ENCODE results near the gene PRR12.

Gene PRR12

DNA sequence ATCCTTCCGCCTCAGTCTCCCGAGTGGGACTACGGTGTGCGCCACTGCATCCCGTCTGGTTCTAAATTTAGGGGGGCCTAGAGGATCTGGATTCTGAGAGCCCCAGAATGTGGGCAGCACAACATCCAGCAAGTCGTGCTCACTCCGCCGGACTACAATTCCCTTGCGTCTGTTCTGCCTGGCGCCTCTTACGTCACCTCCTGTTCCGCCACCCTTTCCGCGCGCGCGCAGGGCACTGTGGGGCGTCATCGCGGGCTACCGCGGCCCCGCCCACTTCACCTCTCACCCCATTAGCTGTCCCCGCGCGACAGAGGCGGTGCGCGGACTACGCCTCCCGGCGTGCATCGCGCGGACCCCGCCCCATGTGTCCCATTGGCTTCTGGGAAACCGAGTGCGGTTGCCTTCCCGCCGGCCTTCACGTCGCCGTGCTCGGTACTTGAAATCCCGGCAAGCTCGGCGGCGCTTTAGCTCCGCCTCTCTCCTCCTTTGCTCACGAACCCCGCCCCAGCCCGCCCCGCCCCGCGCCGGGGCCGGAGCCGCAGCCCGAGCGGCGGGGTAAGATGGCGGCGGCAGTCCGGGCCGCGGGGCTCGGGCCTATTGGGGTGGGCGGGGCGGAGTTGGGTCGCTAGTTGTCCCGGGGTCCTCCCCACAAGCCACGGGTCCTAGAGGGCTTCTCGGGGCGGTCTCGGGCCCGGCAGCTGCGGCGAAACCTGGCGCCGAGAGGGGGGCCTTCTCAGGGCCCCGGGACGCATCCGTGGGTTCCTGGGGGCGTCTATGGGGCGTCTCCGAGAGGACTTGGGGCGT is 50.9 kb downstream of the PRR12 start, which contains the start of gene SCAF1:
SCAF1 (plus strand) TSS at position 522 of the 804 bp plus-strand sequence. CDS start 2,818 bp downstream, outside the sequence.
- peak; percentile 46 for ATAC-seq (ENCODE audit: low read depth)
- H3K36me3 ChIP-seq (ENCODE audit: low read depth) = peaks cover 23% of the 10 kb centered on the region

DNA sequence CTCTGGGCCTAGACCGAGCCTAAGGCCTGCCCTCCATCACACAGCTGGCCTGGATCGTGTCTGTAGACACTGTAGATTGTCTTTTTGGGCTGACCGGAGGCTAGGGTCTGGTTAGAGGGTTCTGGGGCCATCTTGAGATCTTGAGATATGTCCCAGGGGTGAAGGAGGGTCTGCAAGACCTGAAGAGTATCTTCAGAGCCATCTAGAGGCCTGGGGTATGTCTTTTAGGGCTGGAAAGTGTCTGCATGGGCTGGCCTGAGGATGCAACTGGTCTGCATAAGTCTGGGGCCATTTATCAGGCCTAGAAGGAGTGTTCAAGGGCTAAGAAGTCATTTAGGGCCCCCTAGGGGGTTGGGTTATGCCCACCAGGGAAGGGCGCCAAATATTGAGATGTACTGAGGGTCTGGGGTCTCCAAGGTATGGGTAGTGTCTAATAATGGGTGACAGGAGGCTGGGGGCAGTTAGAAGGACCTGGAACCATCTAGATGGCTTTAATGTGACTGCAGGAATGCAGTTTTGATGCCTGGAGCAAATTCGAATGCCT is 51.6 kb downstream of the PRR12 start:
- TF ChIP-seq, protein P1, sequence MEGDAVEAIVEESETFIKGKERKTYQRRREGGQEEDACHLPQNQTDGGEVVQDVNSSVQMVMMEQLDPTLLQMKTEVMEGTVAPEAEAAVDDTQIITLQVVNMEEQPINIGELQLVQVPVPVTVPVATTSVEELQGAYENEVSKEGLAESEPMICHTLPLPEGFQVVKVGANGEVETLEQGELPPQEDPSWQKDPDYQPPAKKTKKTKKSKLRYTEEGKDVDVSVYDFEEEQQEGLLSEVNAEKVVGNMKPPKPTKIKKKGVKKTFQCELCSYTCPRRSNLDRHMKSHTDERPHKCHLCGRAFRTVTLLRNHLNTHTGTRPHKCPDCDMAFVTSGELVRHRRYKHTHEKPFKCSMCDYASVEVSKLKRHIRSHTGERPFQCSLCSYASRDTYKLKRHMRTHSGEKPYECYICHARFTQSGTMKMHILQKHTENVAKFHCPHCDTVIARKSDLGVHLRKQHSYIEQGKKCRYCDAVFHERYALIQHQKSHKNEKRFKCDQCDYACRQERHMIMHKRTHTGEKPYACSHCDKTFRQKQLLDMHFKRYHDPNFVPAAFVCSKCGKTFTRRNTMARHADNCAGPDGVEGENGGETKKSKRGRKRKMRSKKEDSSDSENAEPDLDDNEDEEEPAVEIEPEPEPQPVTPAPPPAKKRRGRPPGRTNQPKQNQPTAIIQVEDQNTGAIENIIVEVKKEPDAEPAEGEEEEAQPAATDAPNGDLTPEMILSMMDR (IDR thresholded peaks at IDR 0.05; ENCODE audit: poor library complexity, severe bottlenecking) = no peak
- no peaks in the 10 kb centered on the region for H3K9me3 ChIP-seq (ENCODE audit: severe bottlenecking)
- peak overlapping the region; percentile 76 for H3K4me3 ChIP-seq (ENCODE audit: severe bottlenecking)
- no peaks in the 10 kb centered on the region for H3K27me3 ChIP-seq (ENCODE audit: insufficient read depth, poor library complexity, severe bottlenecking)
- peaks cover 29% of the 10 kb centered on the region for H3K36me3 ChIP-seq (ENCODE audit: low read depth)
- no peak for ATAC-seq (ENCODE audit: low read depth)
- no peak for DNase-seq (ENCODE audit: low spot score)
- no peaks in the 10 kb centered on the region for H3K4me1 ChIP-seq (ENCODE audit: insufficient read depth, poor library complexity, severe bottlenecking)
- H3K27ac ChIP-seq (ENCODE audit: poor library complexity, severe bottlenecking) = peak overlapping the region; percentile 99

More for the DNA sequence above, 50.9 kb downstream of the PRR12 start, which contains the start of gene SCAF1:
- DNase-seq (ENCODE audit: low spot score) = peak; percentile 99
- Histone ChIP-seq H3K27ac (ENCODE audit: poor library complexity, severe bottlenecking) (peak within 1 kb of the TSS; percentile 99), H3K9me3 (ENCODE audit: severe bottlenecking) (no peaks in the 10 kb centered on the region), H3K4me1 (ENCODE audit: insufficient read depth, poor library complexity, severe bottlenecking) (no peaks in the 10 kb centered on the region), H3K4me3 (ENCODE audit: severe bottlenecking) (peak within 1 kb of the TSS; percentile 76), H3K27me3 (ENCODE audit: insufficient read depth, poor library complexity, severe bottlenecking) (no peaks in the 10 kb centered on the region)
- TF ChIP-seq, protein P1 (IDR thresholded peaks at IDR 0.05; ENCODE audit: poor library complexity, severe bottlenecking) = no peak

DNA sequence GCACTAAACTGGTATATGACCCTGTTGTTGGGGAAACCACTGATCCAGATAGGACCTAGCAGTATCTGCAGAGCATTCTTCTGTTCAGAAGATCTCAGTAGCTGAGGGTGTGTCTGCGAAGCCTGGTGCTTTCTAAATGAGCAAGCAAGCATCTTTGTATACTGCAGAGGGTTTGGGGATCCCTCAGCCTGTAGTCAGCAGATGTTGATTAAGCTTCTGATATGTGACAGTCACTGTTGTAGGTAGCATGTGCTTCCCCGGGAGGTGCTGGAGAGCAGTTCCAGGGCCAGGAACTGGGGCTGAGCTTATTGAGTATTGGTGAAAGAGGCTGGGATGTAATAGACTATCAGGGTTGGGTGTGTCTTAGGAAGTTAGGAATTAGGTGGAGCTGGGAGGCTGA is 52.5 kb downstream of the PRR12 start:
- DNase-seq (ENCODE audit: low spot score) = no peak
- peaks cover 38% of the 10 kb centered on the region for H3K36me3 ChIP-seq (ENCODE audit: low read depth)

DNA sequence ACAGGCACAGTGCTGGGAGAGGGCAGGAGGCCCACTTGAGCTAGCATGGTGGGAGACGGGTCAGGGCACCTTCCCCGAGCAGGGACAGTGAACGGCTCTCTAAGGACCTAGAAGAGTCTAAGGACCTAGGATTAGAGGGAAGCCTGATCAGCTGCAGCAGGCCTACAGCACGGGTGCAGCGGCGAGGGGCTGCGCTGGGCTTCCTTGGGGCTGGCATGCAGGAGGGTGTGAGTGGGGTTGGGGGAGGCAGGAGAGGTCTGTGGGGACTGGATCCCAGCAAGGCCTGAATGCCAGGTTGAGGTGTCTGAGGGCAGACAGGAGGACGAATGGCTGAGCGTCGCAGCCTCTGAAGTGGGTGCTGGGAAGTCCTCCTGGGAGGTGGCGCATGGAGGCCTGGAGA is 54.6 kb downstream of the PRR12 start:
- DNase-seq (ENCODE audit: low spot score) (peak; percentile 49), ATAC-seq (ENCODE audit: low read depth) (no peak)
- TF ChIP-seq, protein P1 (IDR thresholded peaks at IDR 0.05; ENCODE audit: poor library complexity, severe bottlenecking) = no peak
- no peak overlapping the region for H3K4me3 ChIP-seq (ENCODE audit: severe bottlenecking)
- H3K9me3 ChIP-seq (ENCODE audit: severe bottlenecking) = no peaks in the 10 kb centered on the region
- H3K27ac ChIP-seq (ENCODE audit: poor library complexity, severe bottlenecking) = no peak overlapping the region
- peaks cover 51% of the 10 kb centered on the region for H3K36me3 ChIP-seq (ENCODE audit: low read depth)
- H3K4me1 ChIP-seq (ENCODE audit: insufficient read depth, poor library complexity, severe bottlenecking) = no peaks in the 10 kb centered on the region
- no peaks in the 10 kb centered on the region for H3K27me3 ChIP-seq (ENCODE audit: insufficient read depth, poor library complexity, severe bottlenecking)

More for the DNA sequence above, 52.5 kb downstream of the PRR12 start:
- Histone ChIP-seq H3K9me3 (ENCODE audit: severe bottlenecking) (no peaks in the 10 kb centered on the region), H3K4me1 (ENCODE audit: insufficient read depth, poor library complexity, severe bottlenecking) (no peaks in the 10 kb centered on the region), H3K4me3 (ENCODE audit: severe bottlenecking) (no peak overlapping the region), H3K27me3 (ENCODE audit: insufficient read depth, poor library complexity, severe bottlenecking) (no peaks in the 10 kb centered on the region), H3K27ac (ENCODE audit: poor library complexity, severe bottlenecking) (no peak overlapping the region)
- no peak for ATAC-seq (ENCODE audit: low read depth)
- TF ChIP-seq, protein P1 (IDR thresholded peaks at IDR 0.05; ENCODE audit: poor library complexity, severe bottlenecking) = no peak
